RWPE1 (cell line): ENCODE measurements around the gene MAP7D3.
"Not testable (repeated sequence)": the region's sequence is repeated elsewhere in the genome, so short reads cannot be mapped to it uniquely, and the experiment has no call there.

Source experiments
- CTCF ChIA-PET: fragments of 350-600 bp; sonication (Branson Sonifier 250); formaldehyde crosslinking; extraction: SDS; loops from one replicate; lab custom pipeline; 2021; lab: Yijun Ruan, JAX
- POLR2A ChIA-PET: fragments of 400-600 bp; formaldehyde crosslinking; extraction: SDS; loops from one replicate; lab custom pipeline; 2020; ENCODE audit warnings: antibody characterized with exemption; ENCODE audit not compliant: low non-redundant PET; lab: Yijun Ruan, JAX
- DNase-seq: peaks from one replicate; pipeline ENCODE4 v3.0.0; 2012; ENCODE audit warnings: low spot score
- H3K27ac ChIP-seq: fragments of 450-650 bp; 2 replicates; pipeline ENCODE4 v1.5.1; 2017
- TF ChIP-seq, protein P1 (sequence below): fragments of 450-650 bp; conservative IDR thresholded peaks from 2 replicates; pipeline ENCODE4 v1.5.1; 2017; ENCODE audit warnings: low read depth, mild to moderate bottlenecking

MAP7D3 gene

DNA sequence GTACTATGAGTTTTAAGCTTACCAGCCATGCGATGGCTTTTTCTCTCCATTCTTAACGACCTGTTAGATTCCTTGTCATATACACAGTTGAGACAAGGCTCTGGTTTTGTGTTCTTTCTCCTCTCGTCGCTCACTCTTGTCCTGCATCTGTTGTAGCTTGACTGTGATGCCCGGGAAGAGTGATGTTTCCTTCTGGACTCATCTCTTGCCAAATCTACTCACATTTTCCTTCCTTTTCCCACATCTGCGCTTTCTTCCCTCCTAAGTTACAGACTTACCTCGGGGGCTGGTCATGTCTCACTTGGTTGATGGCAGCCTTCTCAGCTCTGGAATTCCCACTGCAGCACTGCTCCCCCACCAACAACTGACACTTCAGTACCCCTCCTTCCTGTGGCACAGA is 4.8 kb upstream of the MAP7D3 start:
- POLR2A ChIA-PET = no interaction called here
- DNase-seq = no peak
- TF ChIP-seq, protein P1, sequence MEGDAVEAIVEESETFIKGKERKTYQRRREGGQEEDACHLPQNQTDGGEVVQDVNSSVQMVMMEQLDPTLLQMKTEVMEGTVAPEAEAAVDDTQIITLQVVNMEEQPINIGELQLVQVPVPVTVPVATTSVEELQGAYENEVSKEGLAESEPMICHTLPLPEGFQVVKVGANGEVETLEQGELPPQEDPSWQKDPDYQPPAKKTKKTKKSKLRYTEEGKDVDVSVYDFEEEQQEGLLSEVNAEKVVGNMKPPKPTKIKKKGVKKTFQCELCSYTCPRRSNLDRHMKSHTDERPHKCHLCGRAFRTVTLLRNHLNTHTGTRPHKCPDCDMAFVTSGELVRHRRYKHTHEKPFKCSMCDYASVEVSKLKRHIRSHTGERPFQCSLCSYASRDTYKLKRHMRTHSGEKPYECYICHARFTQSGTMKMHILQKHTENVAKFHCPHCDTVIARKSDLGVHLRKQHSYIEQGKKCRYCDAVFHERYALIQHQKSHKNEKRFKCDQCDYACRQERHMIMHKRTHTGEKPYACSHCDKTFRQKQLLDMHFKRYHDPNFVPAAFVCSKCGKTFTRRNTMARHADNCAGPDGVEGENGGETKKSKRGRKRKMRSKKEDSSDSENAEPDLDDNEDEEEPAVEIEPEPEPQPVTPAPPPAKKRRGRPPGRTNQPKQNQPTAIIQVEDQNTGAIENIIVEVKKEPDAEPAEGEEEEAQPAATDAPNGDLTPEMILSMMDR = no peak
- no peak overlapping the region for H3K27ac ChIP-seq
- CTCF ChIA-PET = no interaction called here

DNA sequence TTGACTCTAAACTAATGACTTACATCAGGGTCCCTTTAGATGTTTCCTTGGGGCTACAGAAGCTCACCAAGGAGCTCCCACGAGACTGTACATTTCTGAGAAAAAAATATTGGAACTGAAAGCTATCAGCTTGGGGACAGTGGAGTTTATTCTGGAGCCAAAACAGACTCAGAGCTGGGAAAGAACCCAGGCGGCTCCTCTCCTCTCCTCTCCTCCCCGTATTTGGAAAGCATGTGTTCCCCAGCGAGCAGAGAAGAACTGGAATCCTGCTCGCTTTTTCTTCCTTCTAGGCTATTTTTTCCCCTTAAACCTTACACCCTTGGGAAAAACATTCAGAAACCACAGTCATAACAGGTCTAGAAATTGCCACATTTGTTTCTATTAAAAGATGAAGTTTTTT is 4.3 kb upstream of the MAP7D3 start:
- no peak overlapping the region for H3K27ac ChIP-seq
- no peak for DNase-seq
- ChIA-PET POLR2A (no interaction called here), CTCF (no interaction called here)
- TF ChIP-seq, protein P1 = no peak

DNA sequence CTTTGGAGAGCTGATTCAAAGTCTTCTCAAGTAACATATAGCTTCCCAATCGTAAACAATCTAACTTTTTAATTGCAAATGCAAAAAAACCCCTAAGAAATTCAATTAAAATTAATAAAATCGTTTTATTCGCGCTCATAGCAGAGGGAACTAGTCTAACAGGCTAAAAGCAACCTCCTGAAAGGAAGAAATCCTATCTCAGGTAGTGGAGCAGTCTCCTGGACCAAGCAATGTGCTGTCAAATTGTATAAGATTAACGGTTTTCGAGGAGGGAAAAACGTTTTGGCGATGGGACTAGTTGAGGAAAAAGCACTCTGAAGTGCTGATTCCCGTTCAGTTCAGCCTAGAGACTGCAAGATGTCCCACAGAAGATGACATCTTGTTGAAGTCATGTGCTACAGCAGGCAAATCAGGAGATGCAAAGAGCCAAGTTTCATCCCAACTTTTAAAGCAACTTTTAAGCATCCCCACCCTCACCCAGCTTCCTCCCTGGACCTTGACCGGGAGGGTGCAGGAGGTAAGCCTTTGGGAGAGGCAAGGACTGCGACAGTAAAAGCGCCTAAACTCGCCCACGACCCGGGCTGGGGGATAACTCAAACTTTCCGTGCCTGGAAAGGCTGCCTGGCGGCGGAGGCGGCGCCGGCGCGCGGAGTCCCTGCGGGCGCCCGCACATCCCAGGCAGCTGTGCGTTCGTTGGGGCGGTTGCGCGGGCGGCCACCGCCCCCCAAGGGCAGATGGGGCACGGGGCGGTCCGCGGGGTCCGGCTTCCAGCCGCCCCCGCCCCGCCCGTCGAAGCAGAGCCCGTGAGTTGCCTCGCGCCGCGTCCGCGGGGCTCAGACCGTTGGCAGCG is 784 bp downstream of the MAP7D3 start:
- peak overlapping the region; percentile 74 for H3K27ac ChIP-seq
- DNase-seq = peak; percentile 10
- ChIA-PET POLR2A (no interaction called here), CTCF (no interaction called here)
- TF ChIP-seq, protein P1 = no peak

DNA sequence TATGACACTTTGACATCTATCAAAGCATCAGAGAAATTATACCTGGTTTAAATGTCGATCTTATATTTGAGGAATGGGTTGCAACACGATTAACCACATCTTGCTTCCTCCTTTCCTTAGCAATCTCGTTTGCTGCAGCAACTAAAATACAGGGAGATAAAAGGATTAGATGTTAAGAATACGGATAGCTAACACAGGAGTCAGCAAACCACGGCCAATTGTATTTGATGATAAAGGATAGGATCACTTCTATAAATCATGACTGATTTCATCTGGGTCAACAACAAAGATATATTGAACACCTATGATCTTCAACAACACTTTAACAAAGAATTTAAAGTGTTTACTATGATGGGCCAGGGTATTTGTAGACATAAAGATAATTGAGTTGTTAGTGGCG is 5.0 kb downstream of the MAP7D3 start:
- ChIA-PET CTCF (no interaction called here), POLR2A (no interaction called here)
- no peak overlapping the region for H3K27ac ChIP-seq
- no peak for DNase-seq
- TF ChIP-seq, protein P1 = no peak

DNA sequence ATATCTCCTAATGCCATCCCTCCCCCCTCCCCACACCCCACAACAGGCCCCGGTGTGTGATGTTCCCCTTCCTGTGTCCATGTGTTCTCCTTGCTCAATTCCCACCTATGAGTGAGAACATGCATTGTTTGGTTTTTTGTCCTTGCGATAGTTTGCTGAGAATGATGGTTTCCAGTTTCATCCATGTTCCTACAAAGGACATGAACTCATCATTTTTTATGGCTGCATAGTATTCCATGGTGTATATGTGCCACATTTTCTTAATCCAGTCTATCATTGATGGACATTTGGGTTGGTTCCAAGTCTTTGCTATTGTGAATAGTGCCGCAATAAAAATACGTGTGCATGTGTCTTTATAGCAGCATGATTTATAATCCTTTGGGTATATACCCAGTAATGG is 13.4 kb downstream of the MAP7D3 start:
- POLR2A ChIA-PET, H3K27ac ChIP-seq, CTCF ChIA-PET, DNase-seq: not testable (repeated sequence)

DNA sequence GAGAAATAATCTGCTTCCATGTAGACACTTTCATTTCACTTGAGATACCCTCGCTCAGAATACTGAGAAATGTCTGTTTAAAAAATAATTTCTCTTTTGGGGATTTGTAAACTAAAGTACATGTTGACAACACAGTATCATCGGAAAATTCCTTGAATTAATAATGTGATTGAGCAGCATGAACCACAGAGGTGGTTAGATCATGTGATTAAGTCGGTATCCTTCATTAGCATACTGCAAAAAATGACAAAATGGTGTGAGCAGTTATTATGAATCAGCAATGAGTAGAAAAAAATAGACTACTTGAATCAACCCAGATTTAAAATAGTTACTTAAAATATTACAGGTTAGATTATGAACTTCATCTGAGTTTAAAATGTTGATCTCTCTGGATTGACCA is 14.1 kb downstream of the MAP7D3 start:
- no peak overlapping the region for H3K27ac ChIP-seq
- POLR2A ChIA-PET = no interaction called here
- DNase-seq = no peak
- CTCF ChIA-PET = no interaction called here
- TF ChIP-seq, protein P1 = no peak

DNA sequence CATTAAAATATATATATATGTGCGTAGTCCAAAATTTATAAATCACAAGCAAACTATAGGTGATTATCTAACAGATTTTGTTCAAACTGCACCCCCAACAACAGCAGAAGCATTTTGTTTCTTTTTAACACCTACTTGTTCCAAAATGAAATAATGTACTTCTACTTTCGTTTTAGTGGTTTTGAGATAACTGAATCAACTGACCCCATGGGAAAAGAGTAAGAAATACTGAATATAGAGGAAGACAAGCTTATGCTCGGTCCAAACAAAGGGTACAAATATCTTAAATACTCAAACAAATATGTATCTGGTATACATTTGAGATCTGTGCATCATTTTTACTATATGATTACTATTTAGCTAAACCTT is 22.4 kb downstream of the MAP7D3 start:
- POLR2A ChIA-PET = no interaction called here
- no peak overlapping the region for H3K27ac ChIP-seq
- CTCF ChIA-PET = no interaction called here

More for the DNA sequence above, 22.4 kb downstream of the MAP7D3 start:
- no peak for DNase-seq
- TF ChIP-seq, protein P1 = no peak
